ENCODE data around the gene CACNA1E. TPM values are rescaled to one million over a fixed set of nuclear protein-coding genes. Genes with fewer than 3 reads are reported as not detected.

Gene CACNA1E
- total RNA-seq, 1 donor from 2014 or later = 0.08 TPM

GRCh38 chr1:181484821-181485220, 1.5 kb downstream of the CACNA1E start:
- DNase-seq (ENCODE audit: low read depth) = no peak
- TF ChIP-seq CTCF (IDR thresholded peaks at IDR 0.05; ENCODE audit: insufficient read depth, low read length, poor library complexity, severe bottlenecking) = no peak
- Histone ChIP-seq H3K4me3 (ENCODE audit: low read depth, low read length) (no peak overlapping the region), H3K36me3 (ENCODE audit: control insufficient read depth, insufficient read depth, low read length) (no peaks in the 10 kb centered on the region), H3K27me3 (ENCODE audit: control insufficient read depth, insufficient read depth, low read length) (peaks cover 62% of the 10 kb centered on the region)

GRCh38 chr1:181485287-181486097, 2.2 kb downstream of the CACNA1E start:
- no peak for TF ChIP-seq CTCF (IDR thresholded peaks at IDR 0.05; ENCODE audit: insufficient read depth, low read length, poor library complexity, severe bottlenecking)
- DNase-seq (ENCODE audit: low read depth) = no peak

GRCh38 chr1:181486098-181486420, 2.7 kb downstream of the CACNA1E start:
- peaks cover 53% of the 10 kb centered on the region for H3K27me3 ChIP-seq (ENCODE audit: control insufficient read depth, insufficient read depth, low read length)
- TF ChIP-seq CTCF (IDR thresholded peaks at IDR 0.05; ENCODE audit: insufficient read depth, low read length, poor library complexity, severe bottlenecking) = no peak
- no peak for DNase-seq (ENCODE audit: low read depth)
- no peak overlapping the region for H3K4me3 ChIP-seq (ENCODE audit: low read depth, low read length)
- H3K36me3 ChIP-seq (ENCODE audit: control insufficient read depth, insufficient read depth, low read length) = no peaks in the 10 kb centered on the region

More at GRCh38 chr1:181485287-181486097, 2.2 kb downstream of the CACNA1E start:
- Histone ChIP-seq H3K4me3 (ENCODE audit: low read depth, low read length) (no peak overlapping the region), H3K27me3 (ENCODE audit: control insufficient read depth, insufficient read depth, low read length) (peaks cover 56% of the 10 kb centered on the region), H3K36me3 (ENCODE audit: control insufficient read depth, insufficient read depth, low read length) (no peaks in the 10 kb centered on the region)

GRCh38 chr1:181488866-181489265, 5.5 kb downstream of the CACNA1E start:
- peaks cover 25% of the 10 kb centered on the region for H3K27me3 ChIP-seq (ENCODE audit: control insufficient read depth, insufficient read depth, low read length)
- no peaks in the 10 kb centered on the region for H3K36me3 ChIP-seq (ENCODE audit: control insufficient read depth, insufficient read depth, low read length)
- TF ChIP-seq CTCF (IDR thresholded peaks at IDR 0.05; ENCODE audit: insufficient read depth, low read length, poor library complexity, severe bottlenecking) = no peak
- no peak overlapping the region for H3K4me3 ChIP-seq (ENCODE audit: low read depth, low read length)
- DNase-seq (ENCODE audit: low read depth) = no peak

- no peak overlapping the region for H3K4me3 ChIP-seq (ENCODE audit: low read depth, low read length)
- H3K27me3 ChIP-seq (ENCODE audit: control insufficient read depth, insufficient read depth, low read length) = peaks cover 14% of the 10 kb centered on the region
- DNase-seq (ENCODE audit: low read depth) = no peak
- no peaks in the 10 kb centered on the region for H3K36me3 ChIP-seq (ENCODE audit: control insufficient read depth, insufficient read depth, low read length)
- no peak for TF ChIP-seq CTCF (IDR thresholded peaks at IDR 0.05; ENCODE audit: insufficient read depth, low read length, poor library complexity, severe bottlenecking)
Measured at GRCh38 chr1:181490276-181490675, 7.0 kb downstream of the CACNA1E start.
